Central memory CD8-positive, alpha-beta T cell (primary cell): Measurements from ENCODE around the gene ARFGAP2.
"Not testable (repeated sequence)": the region's sequence is repeated elsewhere in the genome, so short reads cannot be mapped to it uniquely, and the experiment has no call there.

Source experiments
- ATAC-seq: fragments of 150-1000 bp; cut with Tn5 transposase; replicated peaks from 2 replicates; pipeline ENCODE4 v1.10.0; 2022; ENCODE audit warnings: mild to moderate bottlenecking, moderate FRiP score, moderate number of reproducible peaks; ENCODE audit not compliant: poor library complexity, severe bottlenecking; ENCODE audit errors: extremely low read depth
- DNase-seq, 2 donors: peaks; one replicate each; pipeline ENCODE4 v3.0.0; 2021; ENCODE audit warnings: low spot score in 2 of 2
- H3K27ac Mint-ChIP-seq: one replicate; pipeline ENCODE4 v1.8.0; 2022; ENCODE audit warnings: low read depth, mild to moderate bottlenecking, moderate library complexity, mixed read lengths
- H3K27me3 Mint-ChIP-seq: one replicate; pipeline ENCODE4 v1.8.0; 2022; ENCODE audit warnings: mixed read lengths
- H3K36me3 Mint-ChIP-seq: one replicate; pipeline ENCODE4 v1.8.0; 2022; ENCODE audit warnings: mild to moderate bottlenecking, moderate library complexity, mixed read lengths; ENCODE audit not compliant: insufficient read depth
- H3K4me1 Mint-ChIP-seq: one replicate; pipeline ENCODE4 v1.8.0; 2022; ENCODE audit warnings: mixed read lengths
- H3K4me3 Mint-ChIP-seq: one replicate; pipeline ENCODE4 v1.8.0; 2022; ENCODE audit warnings: mild to moderate bottlenecking, moderate library complexity, mixed read lengths
- H3K9me3 Mint-ChIP-seq: one replicate; pipeline ENCODE4 v1.8.0; 2022; ENCODE audit warnings: mixed read lengths

ARFGAP2 gene

GRCh38 chr11:47127213-47127612 is 49.5 kb downstream of the ARFGAP2 start:
- no peak for DNase-seq
- H3K36me3 Mint-ChIP-seq = no peaks in the 10 kb centered on the region
- no peak overlapping the region for H3K4me3 Mint-ChIP-seq
- H3K27ac Mint-ChIP-seq = no peak overlapping the region
- H3K9me3 Mint-ChIP-seq = no peaks in the 10 kb centered on the region
- no peak for ATAC-seq
- no peaks in the 10 kb centered on the region for H3K27me3 Mint-ChIP-seq
- no peaks in the 10 kb centered on the region for H3K4me1 Mint-ChIP-seq

GRCh38 chr11:47125083-47125482 is 51.6 kb downstream of the ARFGAP2 start:
- no peak for DNase-seq
- H3K4me3 Mint-ChIP-seq = no peak overlapping the region
- H3K27me3 Mint-ChIP-seq = no peaks in the 10 kb centered on the region
- no peaks in the 10 kb centered on the region for H3K4me1 Mint-ChIP-seq
- ATAC-seq = no peak
- no peaks in the 10 kb centered on the region for H3K9me3 Mint-ChIP-seq
- no peak overlapping the region for H3K27ac Mint-ChIP-seq
- H3K36me3 Mint-ChIP-seq = no peaks in the 10 kb centered on the region

- Mint-ChIP-seq H3K4me1 (no peaks in the 10 kb centered on the region), H3K27ac (no peak overlapping the region), H3K4me3 (no peak overlapping the region), H3K36me3 (no peaks in the 10 kb centered on the region), H3K27me3 (no peaks in the 10 kb centered on the region), H3K9me3 (no peaks in the 10 kb centered on the region)
- DNase-seq = no peak
- ATAC-seq = no peak
Measured at GRCh38 chr11:47124675-47125074, 52.0 kb downstream of the ARFGAP2 start.

- Mint-ChIP-seq H3K9me3 (no peaks in the 10 kb centered on the region), H3K27ac (no peak overlapping the region), H3K4me1 (no peaks in the 10 kb centered on the region), H3K4me3 (no peak overlapping the region), H3K27me3 (no peaks in the 10 kb centered on the region), H3K36me3 (no peaks in the 10 kb centered on the region)
- ATAC-seq = no peak
- DNase-seq = no peak
Measured at GRCh38 chr11:47123094-47123493, 53.6 kb downstream of the ARFGAP2 start.

GRCh38 chr11:47121731-47122130 is 54.9 kb downstream of the ARFGAP2 start:
- H3K27me3 Mint-ChIP-seq = no peaks in the 10 kb centered on the region
- H3K4me1 Mint-ChIP-seq = no peaks in the 10 kb centered on the region
- no peaks in the 10 kb centered on the region for H3K9me3 Mint-ChIP-seq
- H3K4me3 Mint-ChIP-seq = no peak overlapping the region
- H3K36me3 Mint-ChIP-seq = no peaks in the 10 kb centered on the region
- no peak for ATAC-seq
- no peak overlapping the region for H3K27ac Mint-ChIP-seq
- no peak for DNase-seq

- Mint-ChIP-seq H3K4me1 (peaks cover under 1% of the 10 kb centered on the region), H3K27ac (no peak overlapping the region), H3K36me3 (no peaks in the 10 kb centered on the region), H3K4me3 (no peak overlapping the region), H3K27me3 (no peaks in the 10 kb centered on the region), H3K9me3 (no peaks in the 10 kb centered on the region)
- ATAC-seq (no peak), DNase-seq (no peak)
Measured at GRCh38 chr11:47121056-47121455, 55.6 kb downstream of the ARFGAP2 start.

- not testable (repeated sequence) for ATAC-seq, H3K36me3 Mint-ChIP-seq, H3K4me3 Mint-ChIP-seq, H3K27ac Mint-ChIP-seq, H3K27me3 Mint-ChIP-seq, DNase-seq, H3K9me3 Mint-ChIP-seq, H3K4me1 Mint-ChIP-seq
Measured at GRCh38 chr11:47118958-47119688, 57.6 kb downstream of the ARFGAP2 start.
